Measurements from ENCODE around the gene ZNF804B.

DNA sequence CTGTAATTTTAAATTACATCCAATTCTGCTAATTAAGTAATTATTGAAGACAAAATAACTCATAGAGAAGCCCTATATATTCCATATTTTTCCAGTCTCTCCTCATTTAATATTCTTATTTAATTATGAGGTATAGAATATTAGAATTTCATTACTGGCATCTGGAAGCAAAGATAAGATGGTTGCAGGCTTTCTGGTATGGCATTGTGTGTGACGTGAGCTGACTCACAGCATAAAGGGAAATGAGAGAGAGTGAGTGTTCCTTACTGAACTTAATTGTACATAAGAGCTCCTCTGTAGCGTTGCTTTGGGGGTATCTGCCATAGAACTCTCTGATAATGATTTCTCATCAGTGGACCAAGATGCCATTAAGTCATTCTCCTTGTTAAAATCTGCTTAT lies 163.4 kb downstream of the ZNF804B start:
- no peak for TF ChIP-seq POLR2A (IDR thresholded peaks at IDR 0.05; ENCODE audit: extremely low read depth, insufficient read length)
- TF ChIP-seq, protein P1, sequence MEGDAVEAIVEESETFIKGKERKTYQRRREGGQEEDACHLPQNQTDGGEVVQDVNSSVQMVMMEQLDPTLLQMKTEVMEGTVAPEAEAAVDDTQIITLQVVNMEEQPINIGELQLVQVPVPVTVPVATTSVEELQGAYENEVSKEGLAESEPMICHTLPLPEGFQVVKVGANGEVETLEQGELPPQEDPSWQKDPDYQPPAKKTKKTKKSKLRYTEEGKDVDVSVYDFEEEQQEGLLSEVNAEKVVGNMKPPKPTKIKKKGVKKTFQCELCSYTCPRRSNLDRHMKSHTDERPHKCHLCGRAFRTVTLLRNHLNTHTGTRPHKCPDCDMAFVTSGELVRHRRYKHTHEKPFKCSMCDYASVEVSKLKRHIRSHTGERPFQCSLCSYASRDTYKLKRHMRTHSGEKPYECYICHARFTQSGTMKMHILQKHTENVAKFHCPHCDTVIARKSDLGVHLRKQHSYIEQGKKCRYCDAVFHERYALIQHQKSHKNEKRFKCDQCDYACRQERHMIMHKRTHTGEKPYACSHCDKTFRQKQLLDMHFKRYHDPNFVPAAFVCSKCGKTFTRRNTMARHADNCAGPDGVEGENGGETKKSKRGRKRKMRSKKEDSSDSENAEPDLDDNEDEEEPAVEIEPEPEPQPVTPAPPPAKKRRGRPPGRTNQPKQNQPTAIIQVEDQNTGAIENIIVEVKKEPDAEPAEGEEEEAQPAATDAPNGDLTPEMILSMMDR (IDR thresholded peaks at IDR 0.05; ENCODE audit: low read depth, low read length), result no peak
- TF ChIP-seq MYC (IDR thresholded peaks at IDR 0.05; ENCODE audit: low read depth, low read length), result no peak
- TF ChIP-seq, protein P2, sequence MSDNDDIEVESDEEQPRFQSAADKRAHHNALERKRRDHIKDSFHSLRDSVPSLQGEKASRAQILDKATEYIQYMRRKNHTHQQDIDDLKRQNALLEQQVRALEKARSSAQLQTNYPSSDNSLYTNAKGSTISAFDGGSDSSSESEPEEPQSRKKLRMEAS (IDR thresholded peaks at IDR 0.05; ENCODE audit: low read depth, low read length), result no peak
